HG02938 (cell line): ENCODE results near the gene ABCC6.
"Not testable (repeated sequence)": the region's sequence is repeated elsewhere in the genome, so short reads cannot be mapped to it uniquely, and the experiment has no call there.

ENCODE experiments used
- ATAC-seq: cut with Tn5 transposase; IDR thresholded peaks from one replicate; pipeline ENCODE4 v1.9.1; 2021; ENCODE audit warnings: mild to moderate bottlenecking, moderate library complexity; ENCODE audit not compliant: unreplicated experiment

ABCC6 gene

GRCh38 chr16:16162591-16162990, 60.7 kb downstream of the ABCC6 start:
- ATAC-seq: no peak

DNA sequence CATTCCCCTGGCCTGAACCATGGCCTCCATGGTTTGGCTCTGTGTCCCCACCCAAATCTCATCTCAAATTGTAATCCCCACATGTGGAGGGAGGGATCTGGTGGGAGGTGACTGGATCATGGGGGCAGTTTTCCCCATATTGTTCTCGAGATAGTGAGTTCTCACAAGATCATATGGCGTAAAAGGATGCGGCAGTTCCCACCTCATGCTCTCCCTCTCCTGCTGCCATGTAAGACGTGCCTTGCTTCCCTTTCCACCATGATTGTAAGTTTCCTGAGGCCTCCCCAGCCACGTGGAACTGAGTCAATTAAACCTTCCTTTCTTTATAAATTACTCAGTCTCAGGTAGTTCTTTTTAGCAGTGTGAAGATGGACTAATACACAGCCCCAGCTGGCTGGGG, 61.5 kb downstream of the ABCC6 start:
- ATAC-seq: not testable (repeated sequence)

DNA sequence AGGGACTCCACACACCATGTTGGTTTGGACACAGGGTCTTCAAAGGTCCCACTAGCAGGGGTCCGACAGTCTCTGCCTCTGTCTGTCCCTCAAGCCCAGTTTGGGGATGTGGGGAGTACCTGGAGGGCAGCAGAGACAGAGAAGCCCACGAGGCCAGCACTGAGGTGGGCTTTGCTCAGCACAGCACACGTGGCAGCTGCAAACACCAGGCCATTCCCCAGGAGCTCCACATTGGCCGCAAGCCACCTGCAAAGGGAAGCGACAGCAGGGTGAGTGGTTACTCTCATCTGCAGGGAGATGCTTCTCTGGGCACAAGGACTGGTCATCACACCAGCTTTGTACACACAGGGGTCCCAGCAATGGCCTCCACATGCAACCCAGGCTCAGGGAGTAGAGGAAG, 62.0 kb downstream of the ABCC6 start:
- ATAC-seq: no peak

DNA sequence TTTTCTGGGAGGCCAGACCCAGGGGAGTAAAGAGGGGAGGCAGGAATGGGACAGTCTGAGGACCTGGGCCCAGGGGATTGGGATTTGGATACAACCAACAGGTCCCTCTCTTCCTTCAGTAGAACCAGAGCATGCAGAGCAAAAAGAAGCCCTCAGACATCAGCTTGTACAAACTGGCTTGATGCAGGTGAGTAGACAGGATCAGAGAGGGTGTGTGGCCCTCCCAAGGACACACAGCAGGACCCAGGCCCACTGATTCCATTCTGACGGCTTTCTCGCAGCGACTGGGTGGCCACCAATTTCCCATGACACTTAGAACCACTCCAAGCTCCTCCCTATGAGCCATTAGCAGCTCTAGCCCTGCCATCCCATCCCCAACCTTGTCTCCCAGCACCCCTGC, 63.6 kb downstream of the ABCC6 start:
- ATAC-seq: no peak

- ATAC-seq: no peak
Measured at GRCh38 chr16:16158741-16159374, 64.4 kb downstream of the ABCC6 start.

DNA sequence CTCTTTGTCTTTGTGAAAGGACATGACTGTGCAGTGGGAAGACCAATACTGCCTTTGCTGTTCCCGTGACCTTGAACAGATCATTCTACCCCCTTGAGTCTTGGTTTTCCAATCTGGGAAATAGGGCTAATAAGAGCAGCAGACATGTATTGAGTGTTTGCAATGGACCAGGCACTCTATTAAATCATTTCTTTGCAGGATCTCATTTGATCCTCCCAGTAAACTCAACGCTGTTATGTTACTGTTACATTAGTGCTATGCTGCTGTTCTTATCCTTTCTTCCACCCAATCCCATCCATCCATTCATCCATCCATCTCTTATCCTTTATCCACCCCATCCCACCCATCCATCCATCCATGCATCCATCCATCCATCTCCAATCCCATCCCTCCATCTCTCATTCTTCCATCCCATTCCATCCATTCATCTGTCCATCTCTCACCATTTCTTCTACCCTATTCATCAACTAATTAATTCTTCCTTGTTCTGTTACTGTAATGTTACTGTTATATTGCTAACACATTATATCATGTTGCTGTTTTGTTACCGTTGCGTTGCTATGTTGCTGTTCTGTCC, 65.1 kb downstream of the ABCC6 start:
- ATAC-seq: no peak

- ATAC-seq: no peak
Measured at GRCh38 chr16:16157166-16157565, 66.1 kb downstream of the ABCC6 start.

DNA sequence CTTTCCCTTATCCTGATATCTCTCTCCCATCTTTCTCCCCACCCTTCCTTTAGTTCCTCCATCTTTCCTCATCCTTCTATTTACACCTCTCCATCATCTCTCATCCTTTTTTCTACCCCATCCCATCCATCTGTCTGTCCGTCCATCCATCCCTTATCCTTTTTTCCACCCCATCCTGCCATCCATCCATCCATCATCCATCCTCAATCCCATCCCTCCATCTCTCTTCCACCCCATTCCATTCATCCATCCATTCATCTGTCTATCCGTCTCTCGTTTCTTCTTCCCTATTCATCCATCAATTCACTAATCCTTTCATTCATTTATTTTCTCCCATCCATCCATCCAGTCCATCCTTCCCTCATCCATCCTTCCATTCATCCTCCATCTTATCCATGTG, 68.1 kb downstream of the ABCC6 start:
- ATAC-seq: no peak

DNA sequence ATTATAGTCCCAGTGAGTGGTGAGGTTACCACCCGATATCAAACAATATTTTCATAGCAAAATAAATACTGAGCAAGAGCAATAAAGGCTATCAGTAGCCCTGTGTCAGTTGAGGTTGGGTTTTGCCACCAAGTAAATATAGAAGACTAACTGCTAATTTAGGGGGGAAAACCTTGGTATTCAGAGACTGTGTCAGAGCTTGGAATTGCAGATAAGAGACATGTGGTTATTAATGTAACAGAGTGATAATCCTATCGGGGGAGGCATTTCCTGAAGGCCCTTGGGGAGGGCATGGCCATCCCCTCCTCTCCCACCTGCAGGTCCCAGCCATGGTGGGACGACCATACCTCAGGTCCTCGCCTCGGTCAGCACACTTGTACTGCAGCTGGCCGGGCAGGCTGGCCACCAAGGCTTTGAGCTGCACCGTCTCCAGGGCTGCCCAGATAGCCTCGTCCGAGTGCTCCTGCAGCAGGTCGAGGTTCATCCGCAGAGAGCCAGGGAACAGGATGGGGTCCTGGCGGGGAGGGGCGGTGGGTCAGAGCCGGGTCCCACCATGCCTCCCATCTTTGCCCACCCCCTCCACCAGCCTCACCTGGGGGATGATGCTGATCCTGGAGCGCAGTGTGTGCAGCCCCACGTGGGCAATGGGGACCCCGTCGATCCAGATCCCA, 68.9 kb downstream of the ABCC6 start:
- no peak for ATAC-seq

GRCh38 chr16:16153000-16153399, 70.3 kb downstream of the ABCC6 start:
- not testable (repeated sequence) for ATAC-seq

GRCh38 chr16:16151315-16151714, 72.0 kb downstream of the ABCC6 start:
- no peak for ATAC-seq

- ATAC-seq: no peak
Measured at GRCh38 chr16:16150878-16151152, 72.5 kb downstream of the ABCC6 start.

GRCh38 chr16:16150117-16150877, 73.0 kb downstream of the ABCC6 start:
- ATAC-seq: no peak

DNA sequence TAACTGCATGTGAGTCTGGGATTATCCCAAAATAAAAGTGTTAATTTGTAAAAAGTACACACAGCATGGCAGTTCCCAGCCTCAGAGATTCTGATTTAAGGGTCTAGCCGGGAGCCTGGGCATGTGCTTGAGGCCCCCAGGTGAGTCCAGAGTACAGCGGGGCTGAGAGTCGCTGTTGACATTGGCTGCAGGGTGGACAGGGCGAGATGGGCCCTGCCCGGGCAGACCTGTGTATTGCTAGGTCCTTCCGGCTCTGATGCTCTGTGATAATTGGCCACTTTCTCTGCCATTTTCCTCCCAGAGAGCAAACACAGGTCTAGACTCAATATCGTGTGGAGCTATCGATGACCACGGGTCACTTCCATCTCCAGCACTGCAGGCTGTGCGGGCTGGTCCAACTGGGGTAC, 73.6 kb downstream of the ABCC6 start:
- no peak for ATAC-seq

- no peak for ATAC-seq
Measured at GRCh38 chr16:16148755-16149154, 74.5 kb downstream of the ABCC6 start.

- ATAC-seq: not testable (repeated sequence)
Measured at GRCh38 chr16:16148000-16148599, 75.2 kb downstream of the ABCC6 start.

- no peak for ATAC-seq
Measured at GRCh38 chr16:16147316-16147999, 75.8 kb downstream of the ABCC6 start.

DNA sequence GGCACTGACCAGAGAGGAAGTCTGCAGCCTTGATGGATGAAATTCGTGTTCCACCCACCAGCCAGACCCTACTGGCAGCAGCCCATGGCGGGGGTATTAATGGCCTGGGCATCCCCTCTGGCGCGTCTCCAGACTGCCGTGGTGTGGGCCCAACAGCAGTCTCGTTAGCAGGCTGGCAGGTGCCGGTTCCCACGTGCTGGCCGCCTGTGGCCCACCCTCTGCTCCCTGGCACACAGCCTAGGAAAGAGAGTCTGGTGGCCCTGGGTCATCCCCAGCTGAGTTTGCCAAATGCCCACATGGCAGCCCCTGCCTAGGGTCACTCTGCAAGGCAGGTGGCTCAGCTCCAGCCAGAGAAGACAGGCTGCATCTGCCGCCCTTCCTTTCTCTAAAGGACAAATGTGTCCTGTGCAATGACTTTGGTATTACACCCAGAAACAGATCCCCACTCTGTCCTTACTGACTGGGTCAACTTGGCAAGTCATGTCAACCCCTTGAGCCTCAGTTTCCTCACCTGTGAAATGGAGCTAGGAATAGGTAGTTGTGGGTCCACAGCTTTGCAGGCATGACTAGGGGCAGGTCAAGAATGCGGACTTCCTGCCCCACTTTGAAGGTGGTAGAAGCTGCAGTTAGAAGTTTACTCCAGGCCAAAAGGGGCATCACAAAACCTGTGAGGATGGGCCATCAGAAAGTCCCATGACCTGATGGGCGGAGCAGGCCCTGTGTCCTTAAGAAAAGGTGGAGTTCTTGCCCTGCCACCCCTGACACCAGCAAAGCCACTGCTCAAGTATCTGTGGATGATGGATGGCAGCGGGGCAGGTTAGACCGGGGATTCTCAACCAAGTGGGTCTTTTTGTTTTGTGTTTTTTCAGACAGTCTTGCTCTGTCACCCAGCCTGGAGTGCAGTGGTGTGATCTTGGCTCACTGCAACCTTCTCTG, 76.6 kb downstream of the ABCC6 start:
- ATAC-seq: no peak

DNA sequence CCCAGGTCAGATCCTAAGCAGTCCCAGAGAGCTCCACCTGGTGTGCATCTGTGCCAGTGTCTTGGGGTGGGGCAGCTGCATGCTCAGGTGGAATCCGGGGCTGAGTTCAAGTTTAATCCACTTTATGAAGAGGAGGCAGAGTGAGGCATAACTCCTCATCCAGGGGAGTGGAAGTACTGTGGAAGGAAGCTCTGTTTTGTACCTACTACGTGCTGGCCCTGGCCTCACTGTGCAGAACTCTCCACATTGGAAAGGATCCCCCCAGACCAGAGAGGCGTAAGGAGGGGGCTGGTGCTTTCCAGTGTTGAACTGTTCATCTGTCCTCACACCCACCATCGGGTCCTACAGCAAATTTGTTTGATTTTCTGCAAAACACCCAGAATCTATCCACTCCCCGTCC, 78.0 kb downstream of the ABCC6 start:
- no peak for ATAC-seq

GRCh38 chr16:16144416-16144815, 78.9 kb downstream of the ABCC6 start:
- no peak for ATAC-seq
